Omental fat pad (tissue), 4 donors: ENCODE data around the gene PROK1. TPM values are rescaled to one million over a fixed set of nuclear protein-coding genes. Genes with fewer than 3 reads are reported as not detected.
A peak's percentile ranks its signal among the peaks of the same experiment; 100 is the strongest.

Experiments used
- ATAC-seq: fragments of 150-250 bp; one replicate; pipeline ENCODE4 v1.9.1; 2016; ENCODE audit warnings: mild to moderate bottlenecking, moderate library complexity; ENCODE audit not compliant: low FRiP score
- DNase-seq: peaks from one replicate; pipeline ENCODE4 v3.0.0-alpha.2; 2019; ENCODE audit warnings: low spot score
- total RNA-seq, 4 donors: library from RNA; depleted of rRNA; stranded (reverse); fragments of >200 nt; gene quantifications; one replicate each; pipeline ENCODE4 v1.1.0, GENCODE V29; 2016
- TF ChIP-seq, protein P1 (sequence below), 3 donors: fragments of 450-650 bp; IDR thresholded peaks; one replicate each; pipeline ENCODE4 v1.5.1; 2016 to 2017; ENCODE audit warnings: antibody characterized with exemption in 3 of 3, mild to moderate bottlenecking in 3 of 3, moderate library complexity in 2 of 3

The PROK1 gene
- total RNA-seq, 4 donors from 2014 or later, result 0.50 to 74.1 (median 2.6) TPM

DNA sequence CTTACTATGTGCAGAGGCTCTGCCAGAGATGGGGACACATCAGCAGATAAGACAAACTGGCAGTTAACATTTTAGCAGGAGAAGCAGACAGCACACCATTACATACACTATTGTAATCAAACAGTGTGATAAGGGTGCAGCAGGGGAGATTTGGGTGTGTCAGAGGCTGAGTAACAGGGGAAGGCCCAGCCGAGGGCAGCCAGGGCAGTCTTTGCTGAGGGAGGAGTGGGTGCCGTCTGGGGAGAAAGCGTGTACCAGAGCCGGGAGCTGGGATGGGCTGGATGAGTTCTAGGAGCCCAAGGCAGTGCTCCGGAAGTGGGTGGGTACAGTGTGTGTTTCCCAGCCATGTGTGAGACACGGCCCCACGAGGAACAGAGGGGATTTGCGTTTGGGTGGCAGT, 36.8 kb downstream of the PROK1 start:
- no peak for DNase-seq
- ATAC-seq, result peak; percentile 71

DNA sequence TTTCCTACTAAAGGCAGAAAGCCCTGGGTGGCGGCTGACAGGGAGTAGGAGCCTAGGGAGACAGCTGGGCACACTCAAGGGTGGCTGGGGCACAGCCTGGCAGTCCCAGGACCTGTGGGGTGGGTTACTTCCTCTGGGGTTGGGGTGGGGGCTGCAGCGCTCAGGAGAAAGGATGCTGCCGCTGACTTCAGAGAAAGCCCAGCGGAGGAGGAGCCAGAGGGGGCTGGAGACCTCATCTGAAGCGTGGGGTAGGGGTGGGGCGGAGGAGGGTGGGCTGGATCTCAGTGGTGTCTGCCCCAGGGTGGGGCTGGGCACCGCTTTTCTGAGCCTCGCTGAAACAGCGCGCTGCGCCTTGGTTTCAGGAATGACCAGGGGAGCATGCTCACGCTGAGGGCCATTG, 37.2 kb downstream of the PROK1 start:
- ATAC-seq (no peak), DNase-seq (no peak)
- TF ChIP-seq, protein P1, sequence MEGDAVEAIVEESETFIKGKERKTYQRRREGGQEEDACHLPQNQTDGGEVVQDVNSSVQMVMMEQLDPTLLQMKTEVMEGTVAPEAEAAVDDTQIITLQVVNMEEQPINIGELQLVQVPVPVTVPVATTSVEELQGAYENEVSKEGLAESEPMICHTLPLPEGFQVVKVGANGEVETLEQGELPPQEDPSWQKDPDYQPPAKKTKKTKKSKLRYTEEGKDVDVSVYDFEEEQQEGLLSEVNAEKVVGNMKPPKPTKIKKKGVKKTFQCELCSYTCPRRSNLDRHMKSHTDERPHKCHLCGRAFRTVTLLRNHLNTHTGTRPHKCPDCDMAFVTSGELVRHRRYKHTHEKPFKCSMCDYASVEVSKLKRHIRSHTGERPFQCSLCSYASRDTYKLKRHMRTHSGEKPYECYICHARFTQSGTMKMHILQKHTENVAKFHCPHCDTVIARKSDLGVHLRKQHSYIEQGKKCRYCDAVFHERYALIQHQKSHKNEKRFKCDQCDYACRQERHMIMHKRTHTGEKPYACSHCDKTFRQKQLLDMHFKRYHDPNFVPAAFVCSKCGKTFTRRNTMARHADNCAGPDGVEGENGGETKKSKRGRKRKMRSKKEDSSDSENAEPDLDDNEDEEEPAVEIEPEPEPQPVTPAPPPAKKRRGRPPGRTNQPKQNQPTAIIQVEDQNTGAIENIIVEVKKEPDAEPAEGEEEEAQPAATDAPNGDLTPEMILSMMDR (IDR thresholded peaks at IDR 0.05), result no peak

More for the DNA sequence above, 36.8 kb downstream of the PROK1 start:
- TF ChIP-seq, protein P1 (IDR thresholded peaks at IDR 0.05), result no peak

DNA sequence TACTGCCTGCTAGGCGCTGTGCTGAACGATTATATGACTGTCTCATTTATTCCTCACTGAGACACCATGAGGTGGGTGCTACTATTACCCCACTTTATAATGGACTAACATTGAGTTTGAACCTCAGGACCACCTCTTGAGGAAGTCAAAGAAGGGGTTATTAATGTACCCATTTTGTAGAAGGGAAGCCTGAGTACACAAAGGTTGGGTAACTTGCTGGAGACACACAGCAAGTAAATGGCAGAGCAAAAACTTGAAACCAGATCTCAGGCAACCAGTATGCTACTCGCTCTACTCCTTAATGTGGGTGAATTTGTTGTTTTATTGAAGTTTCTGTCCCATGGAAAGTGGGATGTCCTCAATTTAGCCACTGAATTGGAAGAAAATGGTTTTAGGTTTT, 37.9 kb downstream of the PROK1 start:
- DNase-seq, result no peak
- no peak for ATAC-seq
- TF ChIP-seq, protein P1 (IDR thresholded peaks at IDR 0.05), result no peak

DNA sequence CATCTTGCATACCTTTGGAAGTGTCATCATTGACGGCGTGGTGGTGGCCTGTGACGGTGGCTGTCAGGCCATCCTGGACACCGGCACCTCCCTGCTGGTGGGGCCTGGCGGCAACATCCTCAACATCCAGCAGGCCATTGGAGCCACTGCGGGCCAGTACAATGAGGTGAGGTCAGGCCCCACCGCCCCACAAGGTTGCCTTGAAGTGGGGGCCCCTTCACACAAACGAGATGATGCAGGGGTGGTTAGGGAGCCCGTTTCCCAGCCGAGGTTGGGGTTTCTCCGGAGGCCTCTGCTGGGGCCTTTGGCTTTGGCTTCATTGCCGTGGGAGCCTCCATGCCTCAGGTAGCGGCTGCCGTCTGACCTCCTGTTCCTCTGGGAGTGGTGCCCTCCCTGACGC, 38.5 kb downstream of the PROK1 start:
- no peak for DNase-seq
- TF ChIP-seq, protein P1 (IDR thresholded peaks at IDR 0.05), result no peak
- no peak for ATAC-seq

DNA sequence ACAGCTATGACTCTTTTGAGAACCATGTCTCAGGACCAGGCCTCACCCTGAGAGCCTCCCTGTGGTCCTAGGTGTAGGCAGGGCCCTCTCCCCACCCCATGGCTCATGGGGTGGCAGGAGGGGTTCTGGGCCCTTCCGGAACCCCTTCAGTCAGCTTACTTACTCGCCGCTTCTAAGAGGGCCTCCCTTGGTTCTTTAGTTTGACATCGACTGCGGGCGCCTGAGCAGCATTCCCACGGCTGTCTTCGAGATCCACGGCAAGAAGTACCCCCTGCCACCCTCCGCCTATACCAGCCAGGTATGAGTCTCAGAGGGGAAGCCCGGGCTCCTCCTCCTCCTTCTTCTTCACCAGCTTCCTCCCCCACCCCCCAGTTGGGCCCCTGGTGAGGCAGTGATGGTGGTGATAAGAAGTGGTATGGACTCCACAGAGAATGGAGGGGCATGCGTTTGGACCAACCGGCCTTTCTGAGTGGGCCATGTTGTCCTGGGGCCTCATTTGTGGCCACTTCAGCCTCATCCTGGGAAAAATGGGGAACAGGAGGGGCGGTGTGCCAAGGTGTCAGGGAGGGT, 39.1 kb downstream of the PROK1 start:
- ATAC-seq (no peak), DNase-seq (no peak)
- TF ChIP-seq, protein P1 (IDR thresholded peaks at IDR 0.05), result no peak

DNA sequence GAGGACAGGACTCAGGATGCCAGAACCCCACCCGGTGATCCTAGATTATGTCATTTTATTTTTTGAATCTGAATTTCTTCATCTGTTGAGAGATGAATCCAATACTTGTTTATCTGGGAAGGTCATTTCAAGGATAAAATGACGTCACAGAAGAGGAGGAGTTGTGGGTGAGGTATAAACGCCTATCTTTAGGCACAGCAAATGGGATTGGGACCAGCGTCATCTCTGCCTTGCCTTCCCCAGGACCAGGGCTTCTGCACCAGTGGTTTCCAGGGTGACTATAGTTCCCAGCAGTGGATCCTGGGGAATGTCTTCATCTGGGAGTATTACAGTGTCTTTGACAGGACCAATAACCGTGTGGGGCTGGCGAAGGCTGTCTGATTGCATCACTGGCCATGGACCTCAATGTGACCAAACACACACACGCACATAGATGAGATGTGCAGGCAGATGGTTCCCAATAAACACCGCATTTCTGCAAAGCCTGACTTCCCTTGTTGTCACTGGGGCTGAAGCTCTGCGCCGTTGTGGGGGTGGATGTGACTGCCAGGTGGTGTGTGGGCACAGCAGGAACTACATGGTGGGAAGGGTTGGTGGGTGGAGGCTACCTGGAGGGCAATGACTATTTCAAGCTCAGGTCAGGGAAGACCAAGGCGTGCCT, 40.0 kb downstream of the PROK1 start:
- ATAC-seq, result no peak

More for the DNA sequence above, 40.0 kb downstream of the PROK1 start:
- DNase-seq, result no peak
- TF ChIP-seq, protein P1 (IDR thresholded peaks at IDR 0.05), result no peak
